Fibroblast of peridontal ligament (primary cell): Measurements from ENCODE around the gene TSTD2.

Experiments used
- DNase-seq: peaks from one replicate; pipeline ENCODE4 v3.0.0-alpha.2; 2010; ENCODE audit errors: extremely low read depth

Gene TSTD2

DNA sequence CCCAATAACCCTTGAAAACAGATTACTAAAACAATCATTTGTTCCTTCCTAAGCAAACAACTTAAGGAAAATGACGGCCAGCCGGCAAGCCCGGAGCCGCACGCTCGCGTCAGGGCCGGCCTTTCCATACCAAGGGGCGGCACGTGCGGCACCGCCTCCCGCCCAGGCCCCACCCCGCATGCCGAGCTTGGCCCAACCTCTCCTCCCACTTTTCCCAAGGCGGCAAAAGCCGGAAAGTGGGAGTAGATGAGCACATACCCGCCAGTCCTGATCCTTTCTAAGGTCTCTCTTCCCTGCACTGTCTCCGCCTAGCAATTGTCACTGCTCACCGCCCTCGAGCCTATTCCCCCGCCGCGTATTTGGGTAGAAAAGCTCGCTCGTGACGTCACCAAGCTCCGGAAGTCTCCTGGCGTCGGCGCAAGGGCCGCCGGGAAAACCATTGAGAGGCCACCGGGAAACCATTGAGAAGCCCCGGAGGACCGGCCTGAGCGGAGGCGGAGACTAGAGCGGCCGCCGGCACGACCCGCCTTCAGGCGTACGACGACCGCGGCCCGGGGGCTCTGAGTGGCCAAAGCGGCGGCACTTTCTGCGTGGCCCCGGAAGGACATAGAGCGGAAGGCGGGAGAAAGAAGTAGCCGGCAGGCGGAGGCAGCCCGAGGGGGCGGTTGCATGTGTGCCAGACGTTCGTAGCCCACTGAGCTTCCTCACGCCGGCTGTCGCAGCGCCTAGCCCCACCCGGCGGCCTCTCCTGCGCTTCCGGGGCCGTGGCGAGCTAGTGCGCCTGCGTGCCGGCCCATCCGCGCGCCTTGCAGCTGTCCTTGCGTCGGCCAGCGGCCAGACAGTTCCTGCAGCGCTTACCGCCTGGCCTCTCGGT, at the start of gene TSTD2, which contains the start of gene NCBP1:
TSS of gene TSTD2 (minus strand) at position 384 of the 874 bp plus-strand sequence. CDS start 5,806 bp downstream, outside the sequence.
TSS of gene NCBP1 (plus strand) at position 837 of the 874 bp plus-strand sequence. CDS start 61 bp downstream, outside the sequence.
- DNase-seq, result peak; percentile 98

DNA sequence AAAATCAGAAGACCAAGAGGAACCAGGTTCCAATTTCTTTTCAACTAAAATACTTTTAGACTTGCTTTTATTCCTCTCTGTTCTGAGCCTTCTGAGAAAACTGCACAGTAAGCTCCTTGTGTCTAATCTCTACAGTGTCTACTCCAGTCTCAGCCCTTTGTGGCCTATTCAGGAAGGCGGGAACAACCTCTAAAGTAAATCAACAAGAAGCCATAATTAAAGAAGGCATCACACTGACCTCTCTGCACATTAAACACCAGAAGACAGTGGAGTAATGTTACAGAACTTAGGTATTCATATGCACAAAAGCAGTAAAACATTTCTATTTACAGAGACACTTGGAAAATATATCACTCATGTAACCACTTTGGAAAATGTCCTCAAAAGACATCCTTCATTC, 49.1 kb upstream of the TSTD2 start:
- DNase-seq, result no peak

DNA sequence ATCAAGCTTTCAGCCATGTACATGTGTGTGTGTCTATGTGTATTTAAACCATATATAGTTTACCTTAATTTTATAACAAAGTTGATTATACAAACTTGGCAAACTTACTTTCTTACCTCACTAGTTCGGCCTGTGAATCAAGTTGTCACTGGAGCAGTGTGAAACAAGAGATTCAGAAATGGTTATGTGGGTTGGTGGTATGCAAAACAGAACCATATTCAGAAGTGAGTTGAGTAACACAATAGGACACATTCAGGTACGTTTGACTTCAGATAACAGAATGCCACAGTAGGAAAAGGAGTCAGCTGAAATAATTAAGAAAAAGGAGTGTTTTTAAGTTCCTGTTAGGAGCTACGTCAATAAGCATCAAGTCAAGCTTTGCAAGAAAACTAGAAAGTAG, 42.5 kb upstream of the TSTD2 start:
- DNase-seq, result peak; percentile 11

DNA sequence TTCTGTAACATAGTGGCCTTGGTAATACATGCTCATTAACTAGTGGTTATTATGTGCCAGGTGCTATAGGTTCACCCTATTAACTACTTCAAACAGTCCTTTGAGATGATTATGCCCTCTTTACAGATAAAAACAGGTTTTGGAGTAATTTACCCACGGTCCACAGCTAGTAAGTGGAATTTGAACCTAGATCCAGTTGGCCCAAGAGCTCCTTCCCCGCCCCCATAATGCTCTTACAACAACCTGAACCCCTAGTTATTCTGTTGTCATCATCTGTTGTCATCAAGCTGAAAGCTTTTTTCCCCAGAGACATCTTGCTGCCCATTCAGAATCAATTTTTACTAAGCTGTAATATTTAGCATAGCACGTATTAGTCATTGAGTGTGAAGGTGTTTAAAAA, 40.8 kb upstream of the TSTD2 start:
- DNase-seq, result no peak

DNA sequence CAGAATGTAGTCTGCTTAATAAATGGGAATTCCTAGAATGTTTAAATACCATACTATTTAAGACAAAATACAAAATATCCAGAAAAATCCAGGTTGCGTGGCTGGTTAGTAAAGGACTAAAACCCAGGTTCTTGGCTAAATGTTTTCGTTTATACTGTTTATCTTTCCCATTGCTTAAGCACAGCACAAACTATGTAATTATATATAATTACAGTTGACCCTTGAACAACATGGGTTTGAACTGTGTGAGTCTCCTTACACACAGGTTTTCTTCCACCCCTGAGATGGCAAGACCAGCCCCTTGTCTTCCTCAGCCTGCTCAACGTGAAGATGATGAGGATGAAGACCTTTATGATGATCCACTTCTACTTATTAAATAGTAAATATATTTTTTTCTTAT, 39.2 kb upstream of the TSTD2 start:
- DNase-seq, result no peak

DNA sequence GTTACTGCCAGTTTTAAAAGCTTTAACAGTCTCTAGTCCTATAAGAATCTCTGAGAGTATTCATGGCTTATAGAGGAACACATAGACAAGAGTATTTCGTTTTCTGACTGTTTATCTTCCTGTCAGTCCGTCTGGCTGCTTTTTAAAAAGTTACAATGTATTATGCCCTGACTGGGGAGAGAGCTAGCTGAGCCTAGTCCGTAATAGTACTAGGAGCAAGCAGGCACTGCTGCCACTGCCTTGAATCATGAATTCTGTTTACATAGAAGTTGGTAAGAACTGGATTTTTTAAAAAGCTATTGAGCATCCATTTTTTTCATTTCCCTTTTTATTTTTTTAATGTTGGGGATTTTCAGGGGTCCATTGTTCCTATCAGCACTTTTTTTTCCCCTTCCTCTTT, 37.4 kb upstream of the TSTD2 start:
- no peak for DNase-seq

DNA sequence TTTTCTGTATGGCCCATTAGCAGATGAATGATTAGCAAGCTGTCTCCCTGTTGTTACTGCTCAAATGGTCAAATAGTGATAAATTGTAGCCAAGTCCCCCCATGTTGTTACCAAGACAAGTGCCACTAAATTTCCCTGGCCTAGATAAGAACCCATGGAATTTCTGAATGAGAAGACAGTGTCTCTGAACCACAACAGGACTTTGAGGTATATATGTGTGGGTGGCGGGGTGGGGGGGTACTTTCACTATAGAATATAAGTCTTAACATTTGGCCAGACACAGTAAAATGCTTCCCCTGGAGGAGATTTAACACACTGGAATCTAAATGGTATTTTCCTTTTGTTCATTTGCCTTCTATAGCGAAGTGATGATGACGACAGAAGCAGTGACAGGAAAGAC, 35.3 kb upstream of the TSTD2 start:
- no peak for DNase-seq

DNA sequence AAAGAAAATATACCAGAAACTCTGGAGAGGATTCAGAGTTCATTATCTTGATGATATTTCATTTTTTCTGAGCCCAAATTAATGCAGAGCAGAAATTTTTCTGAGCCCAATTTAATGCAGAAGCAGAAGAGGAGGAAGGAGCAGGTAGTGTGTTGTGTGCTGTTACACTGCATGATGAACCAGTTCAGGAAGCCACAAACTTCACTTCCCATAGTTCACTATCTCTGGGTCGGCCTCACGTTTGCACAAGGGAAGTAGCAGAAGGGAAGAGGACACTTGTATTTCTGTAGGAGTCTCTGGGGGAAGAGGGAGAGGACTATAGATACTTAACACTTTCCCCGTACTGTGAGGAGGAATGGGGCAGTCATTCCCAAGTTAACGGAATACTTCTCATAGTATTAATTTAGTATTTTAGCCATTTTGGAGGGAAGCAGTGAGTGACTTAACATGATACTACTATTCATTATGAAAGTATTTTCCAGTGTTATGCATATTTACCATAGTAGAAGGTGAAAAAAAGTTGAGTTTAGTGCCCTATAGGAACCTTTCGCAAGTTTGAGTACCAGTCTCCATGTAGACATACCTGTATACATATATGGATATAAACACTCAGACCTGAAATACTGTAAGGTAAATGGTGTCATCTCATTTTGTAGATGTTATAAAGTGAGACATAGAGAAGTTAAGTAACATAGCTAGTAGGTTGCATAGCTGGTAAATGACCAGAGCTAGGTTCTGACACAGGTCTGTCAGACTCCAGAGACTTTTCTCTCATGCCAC, 33.9 kb upstream of the TSTD2 start:
- no peak for DNase-seq

DNA sequence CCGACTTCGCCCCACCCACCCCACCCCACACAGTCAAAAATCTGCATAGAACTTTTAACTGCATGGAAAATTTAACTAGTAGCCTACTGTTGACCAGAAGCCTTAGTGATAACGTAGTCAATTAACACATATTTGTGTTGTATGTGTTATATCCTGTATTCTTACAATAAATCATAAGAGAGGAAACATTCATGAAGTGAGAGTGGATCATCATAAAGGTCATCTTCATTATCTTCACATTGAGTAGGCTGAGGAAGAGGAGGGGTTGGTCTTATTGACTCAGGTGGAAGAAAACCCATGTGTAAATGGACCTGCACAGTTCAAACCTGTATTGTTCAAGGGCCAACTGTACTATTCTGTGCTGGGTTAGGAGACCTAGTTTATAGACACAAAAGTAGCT, 32.6 kb upstream of the TSTD2 start:
- no peak for DNase-seq

DNA sequence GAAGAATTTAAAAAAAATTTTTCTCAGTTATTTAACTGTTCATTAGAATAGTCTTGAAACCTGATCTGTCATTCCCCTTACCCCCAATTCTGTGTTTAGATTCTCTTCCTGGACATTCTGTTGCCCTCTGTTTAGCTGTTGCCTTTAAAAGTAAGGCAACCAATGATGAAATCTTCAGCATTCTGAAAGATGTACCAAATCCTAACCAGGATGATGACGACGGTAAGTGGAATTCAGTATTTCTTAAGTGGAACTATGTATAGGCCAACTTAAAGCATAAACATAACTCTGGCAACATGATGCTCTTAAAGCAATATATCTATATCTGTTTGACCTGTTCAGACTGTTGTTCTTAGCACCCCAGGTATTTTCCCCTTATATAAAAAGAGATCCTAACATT, 27.7 kb upstream of the TSTD2 start:
- DNase-seq, result peak; percentile 55

DNA sequence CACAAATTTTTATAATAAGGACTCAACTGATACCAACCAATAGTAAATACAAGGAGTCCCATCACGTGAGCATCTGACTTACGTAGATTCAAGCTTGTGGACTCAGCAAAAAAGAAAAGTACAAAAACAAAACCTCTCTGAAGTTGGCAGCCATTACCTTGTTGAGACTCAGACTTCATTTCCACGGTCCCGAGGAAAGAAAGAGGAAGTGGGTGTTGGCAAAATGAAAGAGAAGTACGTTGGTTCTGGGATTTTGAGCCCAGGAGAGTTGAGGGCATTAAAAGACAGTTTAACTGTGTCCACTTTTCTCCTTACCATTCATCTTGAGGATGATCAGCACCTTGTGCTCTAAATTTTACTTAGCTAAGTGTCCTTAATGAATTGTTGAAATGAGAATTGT, 27.2 kb upstream of the TSTD2 start:
- DNase-seq, result no peak

DNA sequence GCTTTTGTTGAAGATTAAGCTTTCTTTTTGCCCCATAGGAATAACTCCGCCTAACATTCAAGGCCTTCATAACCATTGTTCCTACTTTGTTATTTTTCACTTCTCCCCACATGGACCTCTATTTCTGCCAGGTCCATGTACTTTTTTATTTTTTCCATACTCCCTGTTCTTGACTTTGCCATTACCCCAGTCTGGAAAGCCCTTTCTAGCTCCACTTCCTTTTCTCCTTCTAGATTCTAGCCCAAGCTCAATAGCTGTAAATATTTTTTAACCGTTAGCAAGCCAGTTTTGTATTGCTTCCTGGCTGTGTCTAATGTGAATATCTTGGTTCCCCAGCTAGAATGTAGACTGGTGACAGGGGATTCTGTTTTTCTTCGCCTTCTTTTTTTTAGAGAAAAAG, 26.6 kb upstream of the TSTD2 start:
- DNase-seq, result no peak

DNA sequence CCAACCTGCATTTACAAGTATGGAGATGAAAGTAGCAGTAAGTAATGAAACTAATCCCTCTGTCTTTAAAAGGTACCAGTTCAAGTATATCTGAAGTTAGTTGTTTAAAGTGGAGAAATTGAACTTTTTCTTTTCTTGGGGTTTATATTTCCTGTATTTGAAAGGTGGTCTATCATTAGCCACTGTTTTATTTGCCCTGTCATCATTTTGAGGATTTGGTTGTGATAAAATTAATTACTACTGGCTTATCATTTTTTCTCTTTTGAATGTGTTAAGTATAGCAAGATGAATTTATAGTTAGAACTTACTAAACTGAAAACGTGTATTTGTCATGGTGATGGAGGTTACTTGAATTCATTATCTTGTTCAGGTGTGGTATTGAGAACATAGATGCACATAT, 25.5 kb upstream of the TSTD2 start:
- no peak for DNase-seq

DNA sequence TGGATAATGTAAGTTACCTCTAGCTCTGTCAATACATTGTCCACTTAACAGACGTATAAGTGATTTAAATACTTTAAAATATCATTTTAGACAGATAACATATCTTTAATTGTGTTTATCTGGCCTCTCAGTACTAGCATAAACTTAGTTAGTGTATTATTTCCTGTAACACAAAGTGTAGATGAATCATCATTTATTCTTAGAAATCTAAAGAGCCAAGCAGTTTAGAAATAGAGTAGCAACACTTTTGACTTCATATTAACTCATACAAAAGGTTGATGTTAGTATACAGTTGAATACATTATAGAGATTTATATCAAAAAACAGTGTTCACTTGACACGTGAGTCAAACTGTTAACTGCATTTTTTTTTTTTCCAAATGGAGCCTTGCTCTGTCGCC, 18.5 kb upstream of the TSTD2 start:
- peak; percentile 14 for DNase-seq

DNA sequence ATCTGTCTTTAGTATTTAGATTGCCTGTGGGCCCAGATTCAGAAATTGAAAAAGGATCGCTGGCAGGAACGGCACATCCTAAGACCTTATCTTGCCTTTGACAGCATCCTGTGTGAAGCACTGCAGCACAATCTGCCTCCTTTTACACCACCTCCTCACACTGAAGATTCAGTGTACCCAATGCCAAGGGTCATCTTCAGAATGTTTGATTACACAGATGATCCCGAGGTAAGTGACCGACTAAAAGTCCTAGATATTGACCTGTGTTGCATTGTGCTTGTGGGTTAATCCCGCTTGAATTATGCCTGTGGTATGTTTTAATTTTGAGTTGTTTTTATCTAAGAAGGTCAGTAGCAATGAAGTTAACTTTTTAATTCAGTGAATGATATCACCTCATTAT, 14.8 kb upstream of the TSTD2 start:
- DNase-seq, result no peak

DNA sequence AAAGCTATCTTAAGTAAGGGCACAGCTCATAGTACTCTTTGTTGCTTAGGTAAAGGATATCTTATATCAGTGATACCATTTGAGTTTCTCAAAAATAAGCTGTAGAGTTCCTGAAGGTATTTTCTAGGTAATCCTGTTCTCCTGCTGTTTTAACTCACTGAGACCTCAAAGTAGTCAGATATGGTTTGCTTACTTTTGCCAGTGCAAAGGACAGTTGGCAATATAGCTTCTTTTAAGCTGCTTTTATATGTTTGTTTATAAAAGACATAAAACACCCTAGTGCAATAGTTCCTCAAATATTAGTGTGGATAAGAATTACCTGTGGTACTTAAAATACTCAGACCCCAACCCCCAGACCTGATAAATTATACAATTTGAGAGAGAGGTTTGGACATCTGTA, 12.6 kb upstream of the TSTD2 start:
- DNase-seq, result no peak

DNA sequence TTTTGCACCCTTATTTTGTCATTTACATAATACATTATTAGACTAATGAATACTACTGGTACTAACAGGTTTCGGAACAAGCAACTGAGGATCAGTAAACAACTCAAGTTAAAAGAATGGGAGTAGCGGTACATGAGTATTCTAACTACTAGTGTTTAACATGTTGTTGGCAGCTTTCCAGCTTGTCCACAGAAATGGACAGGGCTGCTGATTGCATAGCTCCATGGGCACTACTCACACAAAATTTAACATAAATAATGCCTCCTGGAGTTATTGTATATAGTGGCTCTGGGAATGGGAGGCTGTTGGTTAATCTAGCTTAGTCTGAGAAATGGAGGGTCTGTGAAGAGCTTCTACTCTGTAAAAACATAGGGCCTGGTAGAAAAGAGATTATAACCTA, 7.2 kb upstream of the TSTD2 start:
- DNase-seq, result no peak

DNA sequence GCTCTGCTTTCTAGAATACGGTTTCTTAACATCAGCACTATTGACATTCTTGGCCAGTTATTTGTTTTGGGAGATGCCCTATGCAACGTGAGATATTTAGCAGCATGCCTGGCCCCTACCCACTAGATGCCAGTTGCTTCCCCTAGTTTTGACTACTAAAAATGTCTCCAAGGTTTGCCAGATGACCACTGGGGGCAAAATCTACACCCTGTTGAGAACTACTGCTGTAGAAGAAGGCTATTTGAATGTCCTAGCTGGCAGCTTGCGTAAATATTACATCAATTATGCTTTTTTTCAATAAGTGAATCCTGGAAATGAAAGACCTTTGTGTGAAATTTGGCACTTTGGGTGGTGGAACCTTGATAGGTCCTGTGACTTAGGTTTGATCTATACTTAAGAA, 5.5 kb upstream of the TSTD2 start:
- no peak for DNase-seq

DNA sequence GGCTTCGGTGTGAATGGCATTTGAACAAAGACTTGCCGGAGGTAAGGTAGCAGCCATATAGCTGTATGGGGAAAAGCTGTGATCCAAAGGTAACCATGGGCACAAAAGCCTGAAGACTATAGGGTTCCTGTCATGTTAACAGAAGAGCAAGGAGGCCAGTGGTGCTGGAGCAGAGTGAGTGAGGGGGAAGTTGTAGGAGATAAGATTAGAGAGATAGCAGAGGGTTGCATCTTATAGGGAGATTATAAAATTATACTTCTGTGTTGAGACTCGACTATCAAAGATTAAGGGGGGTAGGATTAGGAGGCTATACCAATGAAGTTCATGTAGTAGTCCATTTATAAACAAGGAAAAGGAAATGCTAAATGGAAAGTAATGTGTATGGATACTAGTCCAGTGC, 3.7 kb upstream of the TSTD2 start:
- DNase-seq, result no peak

DNA sequence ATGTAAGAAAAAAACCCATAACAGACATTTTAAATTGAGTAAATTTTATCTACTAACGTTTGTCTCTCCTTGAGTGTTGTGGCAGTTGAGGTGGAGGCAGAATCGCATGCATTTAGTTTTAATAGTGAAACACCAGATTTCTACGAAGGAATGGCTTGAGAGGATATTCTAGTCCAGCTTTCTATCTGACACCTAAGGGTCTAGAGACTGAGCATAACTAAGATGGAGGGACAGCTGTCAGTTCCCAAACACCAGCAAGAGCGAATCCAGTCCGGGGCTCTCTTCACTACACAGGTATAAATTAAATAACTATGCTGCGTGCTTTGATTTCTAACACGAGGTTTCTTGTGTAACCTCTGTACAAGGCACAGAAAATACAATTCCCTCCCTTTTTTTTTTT, 1.9 kb upstream of the TSTD2 start:
- DNase-seq, result no peak

DNA sequence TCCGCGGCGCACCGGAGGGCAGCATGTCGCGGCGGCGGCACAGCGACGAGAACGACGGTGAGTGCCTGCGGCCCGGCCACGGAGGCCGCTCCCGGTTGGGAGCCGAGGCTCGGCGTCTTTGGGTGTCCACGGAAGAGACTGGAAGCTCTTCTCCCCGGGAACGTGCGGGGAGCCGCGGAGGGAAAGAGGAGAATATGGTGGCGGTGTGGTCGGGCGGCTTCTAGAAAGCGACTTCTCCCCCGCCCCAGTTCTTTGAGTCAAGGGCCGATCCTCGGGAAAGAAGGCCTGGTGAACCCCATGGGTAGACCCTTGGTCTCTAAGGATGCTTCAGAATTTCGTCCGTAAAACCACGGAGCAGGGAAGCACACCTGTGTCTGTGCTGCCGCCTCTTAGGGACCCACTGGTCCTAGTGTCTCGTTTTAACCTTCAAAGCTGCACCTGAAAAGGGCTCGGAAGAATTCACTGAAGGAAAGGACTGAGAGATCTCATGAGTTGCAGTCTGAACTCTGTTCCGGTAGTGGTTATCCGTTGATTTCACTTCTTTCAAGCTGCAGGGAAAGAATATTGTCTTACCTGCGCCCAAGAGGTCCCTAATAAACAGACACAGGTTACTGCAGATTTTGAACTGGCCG, 807 bp upstream of the TSTD2 start:
- DNase-seq, result peak; percentile 11

DNA sequence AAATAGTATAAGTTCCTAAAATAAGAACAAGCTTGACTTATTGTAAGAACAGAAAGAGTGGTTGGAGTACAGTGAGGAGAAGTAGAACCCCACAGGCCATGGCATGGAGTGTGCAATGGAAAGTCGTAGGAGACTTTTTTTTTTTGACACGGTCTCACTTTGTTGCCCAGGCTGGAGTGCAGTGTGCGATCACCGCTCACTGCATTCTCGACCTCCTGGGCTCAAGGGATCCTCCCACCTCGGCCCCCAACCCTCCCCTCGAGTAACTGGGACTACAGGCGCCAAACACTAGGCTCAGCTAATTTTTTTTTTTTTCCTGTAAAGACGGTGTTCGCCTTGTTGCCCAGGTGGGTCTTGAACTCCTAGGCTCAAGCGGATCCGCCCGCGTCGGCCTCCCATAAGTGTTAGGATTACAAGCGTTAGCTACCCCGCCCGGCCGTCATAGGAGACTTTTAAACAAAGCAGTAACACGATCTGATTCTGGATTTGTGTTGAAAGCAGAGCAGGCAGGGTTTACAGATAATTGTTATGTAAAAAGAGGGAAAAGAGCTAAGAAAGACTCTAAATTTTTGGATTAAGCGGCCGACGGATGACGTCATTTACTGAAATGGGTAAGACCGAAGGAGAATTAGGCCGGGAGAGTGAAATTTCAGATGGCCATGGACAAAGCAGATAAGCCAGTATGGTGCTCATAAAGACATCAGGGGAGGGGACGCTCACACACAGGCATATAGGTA, 752 bp downstream of the TSTD2 start:
- DNase-seq, result peak; percentile 93
